Adrenal gland (tissue), 5 donors: ENCODE measurements around the gene WWOX.

Experiments used
- CTCF ChIP-seq, 6 experiments: fragments of 450-650 bp in 4 of 6; fragments of 200-600 bp in 2 of 6; sonication (generic) in 1 of 6; IDR thresholded peaks; 1 replicate in 5 of 6; 2 replicates in 1 of 6; pipeline versions ENCODE4 v1.5.1 to v1.8.0; 2016 to 2021; ENCODE audit warnings: antibody characterized with exemption in 6 of 6, mild to moderate bottlenecking in 2 of 6, moderate library complexity in 1 of 6
- POLR2A ChIP-seq, 2 donors: fragments of 450-650 bp; IDR thresholded peaks; one replicate each; pipeline ENCODE4 v1.6.1; 2017; ENCODE audit warnings: antibody characterized with exemption in 2 of 2, mild to moderate bottlenecking in 2 of 2, moderate library complexity in 1 of 2
- donor health status: DM: no; HTN: no; CAD: no.

- no peak for TF ChIP-seq CTCF (IDR thresholded peaks at IDR 0.05)
- no peak for TF ChIP-seq POLR2A (IDR thresholded peaks at IDR 0.05)
These were observed 717.8 kb downstream of the WWOX start for GRCh38 chr16:78817200-78817739.
